Lower leg skin (tissue), 3 donors: ENCODE data around the gene CSNK2B.

Experiments
- CTCF ChIP-seq, 3 donors: fragments of 450-650 bp; IDR thresholded peaks; one replicate each; pipeline ENCODE4 v1.5.1; 2016; ENCODE audit warnings: antibody characterized with exemption in 3 of 3, mild to moderate bottlenecking in 3 of 3, moderate library complexity in 2 of 3
- POLR2A ChIP-seq, 2 donors: fragments of 450-650 bp; IDR thresholded peaks; one replicate each; pipeline ENCODE4 v1.6.1; 2016 to 2017; ENCODE audit warnings: antibody characterized with exemption in 2 of 2, mild to moderate bottlenecking in 1 of 2, moderate library complexity in 1 of 2

GRCh38 chr6:31715022-31715958, 49.4 kb downstream of the CSNK2B start, which contains the start of gene LY6G6D:
- TF ChIP-seq CTCF (IDR thresholded peaks at IDR 0.05) (no peak), POLR2A (IDR thresholded peaks at IDR 0.05) (no peak)
